ENCODE results near the gene ZBTB39. TPM values are rescaled to one million over a fixed set of nuclear protein-coding genes. Genes with fewer than 3 reads are reported as not detected.
"Not testable (repeated sequence)": the region's sequence is repeated elsewhere in the genome, so short reads cannot be mapped to it uniquely, and the experiment has no call there.

ZBTB39 gene
- total RNA-seq, 1 donor from 2014 or later = 28.6 TPM

- no peaks in the 10 kb centered on the region for H3K36me3 Mint-ChIP-seq (ENCODE audit: low read depth)
- H3K27me3 Mint-ChIP-seq (ENCODE audit: low read depth) = peaks cover 16% of the 10 kb centered on the region
- TF ChIP-seq CTCF (conservative IDR thresholded peaks at IDR 0.05) = no peak
- H3K9me3 Mint-ChIP-seq = no peaks in the 10 kb centered on the region
- H3K27ac Mint-ChIP-seq (ENCODE audit: unreplicated experiment) = no peak overlapping the region
- H3K4me3 Mint-ChIP-seq = no peak overlapping the region
- no peak for DNase-seq (ENCODE audit: low read depth, low spot score)
- H3K4me1 Mint-ChIP-seq = peaks cover 18% of the 10 kb centered on the region
Observed at GRCh38 chr12:57029457-57029856, 23.1 kb upstream of the ZBTB39 start.

- H3K36me3 Mint-ChIP-seq (ENCODE audit: low read depth) = no peaks in the 10 kb centered on the region
- no peaks in the 10 kb centered on the region for H3K9me3 Mint-ChIP-seq
- H3K4me3 Mint-ChIP-seq = no peak overlapping the region
- no peak overlapping the region for H3K27ac Mint-ChIP-seq (ENCODE audit: unreplicated experiment)
- peaks cover 22% of the 10 kb centered on the region for H3K4me1 Mint-ChIP-seq
- no peak for TF ChIP-seq CTCF (conservative IDR thresholded peaks at IDR 0.05)
- H3K27me3 Mint-ChIP-seq (ENCODE audit: low read depth) = peaks cover 11% of the 10 kb centered on the region
- DNase-seq (ENCODE audit: low read depth, low spot score) = no peak
Observed at GRCh38 chr12:57027805-57028153, 21.4 kb upstream of the ZBTB39 start.

- no peak overlapping the region for H3K27ac Mint-ChIP-seq (ENCODE audit: unreplicated experiment)
- no peak for DNase-seq (ENCODE audit: low read depth, low spot score)
- peaks cover 22% of the 10 kb centered on the region for H3K4me1 Mint-ChIP-seq
- TF ChIP-seq CTCF (conservative IDR thresholded peaks at IDR 0.05) = no peak
- peaks cover 11% of the 10 kb centered on the region for H3K27me3 Mint-ChIP-seq (ENCODE audit: low read depth)
- H3K36me3 Mint-ChIP-seq (ENCODE audit: low read depth) = no peaks in the 10 kb centered on the region
- no peaks in the 10 kb centered on the region for H3K9me3 Mint-ChIP-seq
- H3K4me3 Mint-ChIP-seq = no peak overlapping the region
Observed at GRCh38 chr12:57027011-57027804, 20.9 kb upstream of the ZBTB39 start.

GRCh38 chr12:57025196-57025595 is 18.9 kb upstream of the ZBTB39 start:
- Mint-ChIP-seq H3K27me3 (ENCODE audit: low read depth) (peaks cover 11% of the 10 kb centered on the region), H3K4me1 (peaks cover 4% of the 10 kb centered on the region), H3K9me3 (no peaks in the 10 kb centered on the region), H3K4me3 (no peak overlapping the region), H3K36me3 (ENCODE audit: low read depth) (no peaks in the 10 kb centered on the region), H3K27ac (ENCODE audit: unreplicated experiment) (no peak overlapping the region)
- no peak for TF ChIP-seq CTCF (conservative IDR thresholded peaks at IDR 0.05)
- DNase-seq (ENCODE audit: low read depth, low spot score) = no peak

- H3K27me3 Mint-ChIP-seq (ENCODE audit: low read depth) = peaks cover 11% of the 10 kb centered on the region
- H3K27ac Mint-ChIP-seq (ENCODE audit: unreplicated experiment) = peak overlapping the region; percentile 5
- DNase-seq (ENCODE audit: low read depth, low spot score); H3K4me3 Mint-ChIP-seq; H3K9me3 Mint-ChIP-seq; H3K4me1 Mint-ChIP-seq; H3K36me3 Mint-ChIP-seq (ENCODE audit: low read depth): not testable (repeated sequence)
Observed at GRCh38 chr12:57022324-57022723, 16.0 kb upstream of the ZBTB39 start.

- no peak for TF ChIP-seq CTCF (conservative IDR thresholded peaks at IDR 0.05)
- Mint-ChIP-seq H3K4me3 (no peak overlapping the region), H3K9me3 (no peaks in the 10 kb centered on the region), H3K27ac (ENCODE audit: unreplicated experiment) (no peak overlapping the region), H3K36me3 (ENCODE audit: low read depth) (no peaks in the 10 kb centered on the region), H3K4me1 (peaks cover 7% of the 10 kb centered on the region), H3K27me3 (ENCODE audit: low read depth) (peaks cover 15% of the 10 kb centered on the region)
- no peak for DNase-seq (ENCODE audit: low read depth, low spot score)
Observed at GRCh38 chr12:57019983-57020719, 13.8 kb upstream of the ZBTB39 start.
